ENCODE results near the gene FNDC11.

The FNDC11 gene

GRCh38 chr20:63563225-63563935 is 9.4 kb downstream of the FNDC11 start:
- no peaks in the 10 kb centered on the region for H3K4me1 ChIP-seq (ENCODE audit: control insufficient read depth, insufficient read depth, low read length)
- H3K27me3 ChIP-seq (ENCODE audit: control insufficient read depth, insufficient read depth, low read length): no peaks in the 10 kb centered on the region
- peaks cover 14% of the 10 kb centered on the region for H3K36me3 ChIP-seq (ENCODE audit: control insufficient read depth, insufficient read depth, low read length)
- no peak overlapping the region for H3K9ac ChIP-seq (ENCODE audit: low read length)
- H3K27ac ChIP-seq (ENCODE audit: low read depth, low read length): no peak overlapping the region
- no peak overlapping the region for H3K4me3 ChIP-seq (ENCODE audit: low read length)

GRCh38 chr20:63564036-63564810 is 10.3 kb downstream of the FNDC11 start:
- Histone ChIP-seq H3K4me3 (ENCODE audit: low read length) (no peak overlapping the region), H3K9ac (ENCODE audit: low read length) (no peak overlapping the region), H3K27ac (ENCODE audit: low read depth, low read length) (no peak overlapping the region), H3K36me3 (ENCODE audit: control insufficient read depth, insufficient read depth, low read length) (peaks cover 14% of the 10 kb centered on the region), H3K4me1 (ENCODE audit: control insufficient read depth, insufficient read depth, low read length) (no peaks in the 10 kb centered on the region), H3K27me3 (ENCODE audit: control insufficient read depth, insufficient read depth, low read length) (no peaks in the 10 kb centered on the region)

GRCh38 chr20:63565021-63565698 is 11.2 kb downstream of the FNDC11 start:
- Histone ChIP-seq H3K4me1 (ENCODE audit: control insufficient read depth, insufficient read depth, low read length) (no peaks in the 10 kb centered on the region), H3K4me3 (ENCODE audit: low read length) (no peak overlapping the region), H3K9ac (ENCODE audit: low read length) (no peak overlapping the region), H3K27ac (ENCODE audit: low read depth, low read length) (no peak overlapping the region), H3K36me3 (ENCODE audit: control insufficient read depth, insufficient read depth, low read length) (peaks cover 12% of the 10 kb centered on the region), H3K27me3 (ENCODE audit: control insufficient read depth, insufficient read depth, low read length) (no peaks in the 10 kb centered on the region)

GRCh38 chr20:63565699-63566335 is 11.9 kb downstream of the FNDC11 start:
- no peak overlapping the region for H3K27ac ChIP-seq (ENCODE audit: low read depth, low read length)
- H3K9ac ChIP-seq (ENCODE audit: low read length): no peak overlapping the region
- no peaks in the 10 kb centered on the region for H3K4me1 ChIP-seq (ENCODE audit: control insufficient read depth, insufficient read depth, low read length)
- H3K4me3 ChIP-seq (ENCODE audit: low read length): no peak overlapping the region
- H3K27me3 ChIP-seq (ENCODE audit: control insufficient read depth, insufficient read depth, low read length): no peaks in the 10 kb centered on the region
- H3K36me3 ChIP-seq (ENCODE audit: control insufficient read depth, insufficient read depth, low read length): peaks cover 7% of the 10 kb centered on the region

- Histone ChIP-seq H3K27ac (ENCODE audit: low read depth, low read length) (no peak overlapping the region), H3K4me3 (ENCODE audit: low read length) (no peak overlapping the region), H3K36me3 (ENCODE audit: control insufficient read depth, insufficient read depth, low read length) (peaks cover 4% of the 10 kb centered on the region), H3K27me3 (ENCODE audit: control insufficient read depth, insufficient read depth, low read length) (no peaks in the 10 kb centered on the region), H3K4me1 (ENCODE audit: control insufficient read depth, insufficient read depth, low read length) (no peaks in the 10 kb centered on the region), H3K9ac (ENCODE audit: low read length) (no peak overlapping the region)
Measured at GRCh38 chr20:63566395-63567135, 12.6 kb downstream of the FNDC11 start.

- Histone ChIP-seq H3K9ac (ENCODE audit: low read length) (no peak overlapping the region), H3K27ac (ENCODE audit: low read depth, low read length) (no peak overlapping the region), H3K27me3 (ENCODE audit: control insufficient read depth, insufficient read depth, low read length) (no peaks in the 10 kb centered on the region), H3K36me3 (ENCODE audit: control insufficient read depth, insufficient read depth, low read length) (peaks cover 4% of the 10 kb centered on the region), H3K4me1 (ENCODE audit: control insufficient read depth, insufficient read depth, low read length) (no peaks in the 10 kb centered on the region), H3K4me3 (ENCODE audit: low read length) (no peak overlapping the region)
Measured at GRCh38 chr20:63567136-63567385, 13.1 kb downstream of the FNDC11 start.

GRCh38 chr20:63567386-63568169 is 13.6 kb downstream of the FNDC11 start:
- Histone ChIP-seq H3K36me3 (ENCODE audit: control insufficient read depth, insufficient read depth, low read length) (no peaks in the 10 kb centered on the region), H3K4me3 (ENCODE audit: low read length) (peak overlapping the region; percentile 32), H3K4me1 (ENCODE audit: control insufficient read depth, insufficient read depth, low read length) (no peaks in the 10 kb centered on the region), H3K9ac (ENCODE audit: low read length) (no peak overlapping the region), H3K27me3 (ENCODE audit: control insufficient read depth, insufficient read depth, low read length) (no peaks in the 10 kb centered on the region), H3K27ac (ENCODE audit: low read depth, low read length) (no peak overlapping the region)

- Histone ChIP-seq H3K27me3 (ENCODE audit: control insufficient read depth, insufficient read depth, low read length) (no peaks in the 10 kb centered on the region), H3K27ac (ENCODE audit: low read depth, low read length) (no peak overlapping the region), H3K36me3 (ENCODE audit: control insufficient read depth, insufficient read depth, low read length) (no peaks in the 10 kb centered on the region), H3K9ac (ENCODE audit: low read length) (no peak overlapping the region), H3K4me1 (ENCODE audit: control insufficient read depth, insufficient read depth, low read length) (no peaks in the 10 kb centered on the region), H3K4me3 (ENCODE audit: low read length) (peak overlapping the region; percentile 32)
Measured at GRCh38 chr20:63568170-63568981, 14.4 kb downstream of the FNDC11 start.

- Histone ChIP-seq H3K4me1 (ENCODE audit: control insufficient read depth, insufficient read depth, low read length) (no peaks in the 10 kb centered on the region), H3K27ac (ENCODE audit: low read depth, low read length) (no peak overlapping the region), H3K27me3 (ENCODE audit: control insufficient read depth, insufficient read depth, low read length) (no peaks in the 10 kb centered on the region), H3K4me3 (ENCODE audit: low read length) (no peak overlapping the region), H3K36me3 (ENCODE audit: control insufficient read depth, insufficient read depth, low read length) (no peaks in the 10 kb centered on the region), H3K9ac (ENCODE audit: low read length) (no peak overlapping the region)
Measured at GRCh38 chr20:63568986-63569949, 15.3 kb downstream of the FNDC11 start.

GRCh38 chr20:63570281-63571086 is 16.5 kb downstream of the FNDC11 start:
- no peak overlapping the region for H3K9ac ChIP-seq (ENCODE audit: low read length)
- H3K4me1 ChIP-seq (ENCODE audit: control insufficient read depth, insufficient read depth, low read length): peaks cover 4% of the 10 kb centered on the region
- H3K4me3 ChIP-seq (ENCODE audit: low read length): no peak overlapping the region
- no peaks in the 10 kb centered on the region for H3K36me3 ChIP-seq (ENCODE audit: control insufficient read depth, insufficient read depth, low read length)
- no peak overlapping the region for H3K27ac ChIP-seq (ENCODE audit: low read depth, low read length)
- H3K27me3 ChIP-seq (ENCODE audit: control insufficient read depth, insufficient read depth, low read length): no peaks in the 10 kb centered on the region
